HG02973 (cell line): ENCODE measurements around the gene AFG1L.
"Not testable (repeated sequence)": the region's sequence is repeated elsewhere in the genome, so short reads cannot be mapped to it uniquely, and the experiment has no call there.

Source experiments
- ATAC-seq: cut with Tn5 transposase; IDR thresholded peaks from one replicate; pipeline ENCODE4 v1.9.1; 2021; ENCODE audit warnings: moderate library complexity; ENCODE audit not compliant: unreplicated experiment

AFG1L gene

GRCh38 chr6:108550256-108550655, 255.4 kb downstream of the AFG1L start:
- ATAC-seq, result no peak

GRCh38 chr6:108555399-108556052, 260.7 kb downstream of the AFG1L start:
- ATAC-seq, result no peak

DNA sequence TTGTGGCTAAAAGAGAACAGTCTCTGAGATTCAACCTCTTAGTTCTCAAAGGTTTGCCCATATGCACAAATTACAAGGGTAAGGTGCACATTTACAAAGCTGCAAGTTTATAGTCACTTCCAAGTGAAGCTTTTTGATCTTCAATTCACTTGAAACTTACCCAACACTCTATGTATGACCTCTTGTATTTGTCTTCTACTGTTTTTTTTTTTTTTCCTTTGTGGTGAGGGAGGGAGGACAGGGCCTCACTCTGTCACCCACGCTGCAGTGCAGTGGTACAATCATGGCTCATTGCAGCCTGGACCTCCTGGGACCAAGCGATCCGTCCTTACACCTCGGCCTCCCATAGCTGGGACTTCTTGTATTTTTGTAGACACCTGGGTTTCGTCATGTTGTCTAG, 261.4 kb downstream of the AFG1L start:
- ATAC-seq, result no peak

GRCh38 chr6:108556866-108557493, 262.1 kb downstream of the AFG1L start:
- ATAC-seq, result no peak

- no peak for ATAC-seq
Observed at GRCh38 chr6:108557494-108558371, 262.9 kb downstream of the AFG1L start.

DNA sequence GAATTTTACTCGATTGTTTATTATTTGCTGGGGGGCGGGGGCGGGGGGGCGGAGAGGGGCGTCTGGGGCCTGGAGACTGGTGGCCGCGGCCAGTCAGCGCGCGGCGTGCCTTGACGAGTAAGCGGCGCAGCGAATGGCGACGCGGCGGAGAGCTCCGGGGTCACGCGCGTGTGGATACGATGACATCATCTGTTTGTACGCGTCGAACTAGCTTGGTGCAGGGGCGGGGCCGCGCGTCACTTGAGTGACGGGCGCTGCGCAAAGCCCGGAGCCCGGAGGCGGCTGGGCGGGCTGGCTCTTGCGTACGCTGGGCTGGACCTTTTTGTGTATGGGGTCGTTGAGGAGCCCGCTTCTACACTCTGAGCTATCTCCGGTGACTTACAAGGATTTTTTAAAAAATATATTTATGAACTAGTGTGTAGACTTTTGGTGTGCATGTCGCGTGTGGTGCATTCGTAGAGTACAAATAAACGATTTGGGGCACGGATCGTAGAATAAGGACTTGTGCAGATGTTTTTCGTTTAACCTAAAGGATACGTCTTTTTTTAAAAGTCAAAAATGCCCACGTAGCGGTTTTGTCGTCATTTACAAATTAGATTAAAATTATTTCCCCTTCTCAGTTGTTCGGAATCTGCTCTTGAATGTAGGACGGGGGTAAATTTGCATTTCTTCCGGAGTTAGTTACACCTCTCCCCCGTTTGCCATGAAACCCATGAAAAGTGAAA, 263.7 kb downstream of the AFG1L start:
- peak; percentile 52 for ATAC-seq

- peak; percentile 32 for ATAC-seq
Observed at GRCh38 chr6:108559097-108559883, 264.4 kb downstream of the AFG1L start.

- no peak for ATAC-seq
Observed at GRCh38 chr6:108559884-108560462, 265.1 kb downstream of the AFG1L start.

GRCh38 chr6:108560463-108561308, 265.8 kb downstream of the AFG1L start, which contains the start of gene FOXO3:
Gene FOXO3, plus strand, starts transcription at chr6:108560917. Its CDS starts 292 bp downstream, at chr6:108561209.
- ATAC-seq, result no peak

DNA sequence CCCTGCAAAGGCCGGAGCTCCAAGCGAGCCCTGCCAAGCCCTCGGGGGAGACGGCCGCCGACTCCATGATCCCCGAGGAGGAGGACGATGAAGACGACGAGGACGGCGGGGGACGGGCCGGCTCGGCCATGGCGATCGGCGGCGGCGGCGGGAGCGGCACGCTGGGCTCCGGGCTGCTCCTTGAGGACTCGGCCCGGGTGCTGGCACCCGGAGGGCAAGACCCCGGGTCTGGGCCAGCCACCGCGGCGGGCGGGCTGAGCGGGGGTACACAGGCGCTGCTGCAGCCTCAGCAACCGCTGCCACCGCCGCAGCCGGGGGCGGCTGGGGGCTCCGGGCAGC, 266.4 kb downstream of the AFG1L start:
- ATAC-seq, result not testable (repeated sequence)

DNA sequence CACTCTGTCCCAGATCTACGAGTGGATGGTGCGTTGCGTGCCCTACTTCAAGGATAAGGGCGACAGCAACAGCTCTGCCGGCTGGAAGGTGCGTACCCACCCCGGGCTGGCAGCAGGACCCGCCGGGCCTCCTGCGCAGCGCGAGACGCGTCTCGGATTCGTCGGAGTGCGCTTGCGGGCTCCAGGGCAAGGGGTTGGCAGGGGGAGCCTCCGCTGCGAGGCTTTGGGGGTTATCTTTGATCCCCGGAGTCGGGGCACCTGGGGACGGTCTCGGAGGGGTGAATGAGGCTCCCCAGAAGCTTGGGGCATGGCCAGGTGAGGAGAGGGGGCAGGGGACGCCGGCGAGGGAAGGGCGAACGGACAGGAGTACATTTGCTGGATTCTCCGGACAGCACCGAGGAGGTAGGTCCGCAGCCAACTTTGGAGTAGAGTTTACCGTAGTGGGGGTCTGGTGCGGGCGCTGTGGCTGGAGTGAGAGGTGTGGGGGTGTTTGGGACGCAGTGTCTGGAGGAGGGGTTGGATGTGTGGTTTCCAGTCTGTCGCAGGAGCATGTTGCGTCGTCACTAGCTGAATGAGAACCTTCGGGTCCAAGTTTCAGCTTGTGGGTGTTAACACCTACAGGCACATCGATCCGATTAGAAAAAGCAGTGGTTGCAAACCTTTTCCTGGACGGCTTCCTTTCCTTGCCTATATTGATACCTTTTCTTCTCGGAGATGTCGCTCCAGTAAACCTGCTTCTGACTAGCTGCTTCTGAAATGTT, 267.1 kb downstream of the AFG1L start:
- no peak for ATAC-seq

DNA sequence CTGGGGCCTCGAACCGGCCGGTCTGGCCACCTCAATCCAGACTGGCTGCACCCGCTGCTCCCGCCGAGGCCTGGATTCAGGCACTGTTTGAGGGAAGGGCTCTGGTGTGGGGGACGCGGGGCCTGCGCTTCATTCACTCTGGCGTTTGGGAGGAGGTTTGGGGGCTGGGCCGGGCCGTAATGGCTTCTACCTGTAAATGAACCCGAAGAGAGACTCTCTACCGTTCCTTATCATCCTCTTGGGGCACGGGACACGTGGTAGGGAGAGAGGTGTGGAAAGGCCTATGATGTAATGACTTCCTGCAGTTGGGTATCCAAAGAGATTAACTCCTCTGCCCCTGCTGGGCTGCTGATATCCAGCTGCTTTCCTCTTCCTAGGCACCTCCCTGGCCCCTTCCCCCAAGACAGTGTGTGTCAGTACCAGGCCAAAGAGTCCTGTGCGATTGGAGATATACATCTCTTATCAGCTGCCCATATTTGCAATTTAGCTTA, 267.7 kb downstream of the AFG1L start:
- ATAC-seq, result no peak

DNA sequence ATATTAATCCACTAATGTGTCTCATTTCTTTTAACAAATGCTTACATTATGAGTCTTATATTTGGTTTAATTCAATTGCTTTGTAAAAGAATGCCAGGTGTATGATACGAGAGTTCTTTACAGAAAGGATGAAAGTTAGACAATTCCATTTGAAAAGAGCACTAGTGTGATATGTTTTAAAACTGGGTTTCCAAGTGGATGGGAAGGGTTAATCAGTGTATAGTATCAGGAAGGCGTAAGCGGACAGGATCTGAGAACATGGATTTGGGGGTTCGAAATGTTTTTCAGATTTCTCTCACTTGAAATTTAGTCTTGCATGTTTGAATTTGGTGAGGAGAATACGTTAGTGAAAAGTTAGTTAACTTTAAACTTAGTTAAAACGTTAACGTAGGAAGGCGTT, 268.4 kb downstream of the AFG1L start:
- ATAC-seq, result no peak

DNA sequence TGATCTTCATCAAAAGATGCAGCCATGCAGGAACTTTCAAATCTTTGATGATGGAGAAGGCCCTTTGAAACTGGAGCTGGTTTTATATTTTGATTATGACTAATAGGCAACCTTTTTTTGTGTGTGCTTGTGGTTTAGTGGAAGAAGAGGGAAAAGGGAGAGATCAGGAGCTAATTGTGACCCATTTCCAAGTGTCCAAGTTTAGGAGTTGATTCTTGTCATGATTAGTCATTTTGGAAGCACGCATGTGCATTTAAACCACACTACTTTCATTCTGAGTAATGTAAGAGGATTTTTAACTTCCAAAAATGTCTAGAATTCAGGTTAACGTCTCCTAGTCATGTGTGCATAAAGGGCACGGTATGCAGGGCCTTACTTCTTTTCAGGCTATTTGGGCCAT, 269.3 kb downstream of the AFG1L start:
- ATAC-seq, result no peak

DNA sequence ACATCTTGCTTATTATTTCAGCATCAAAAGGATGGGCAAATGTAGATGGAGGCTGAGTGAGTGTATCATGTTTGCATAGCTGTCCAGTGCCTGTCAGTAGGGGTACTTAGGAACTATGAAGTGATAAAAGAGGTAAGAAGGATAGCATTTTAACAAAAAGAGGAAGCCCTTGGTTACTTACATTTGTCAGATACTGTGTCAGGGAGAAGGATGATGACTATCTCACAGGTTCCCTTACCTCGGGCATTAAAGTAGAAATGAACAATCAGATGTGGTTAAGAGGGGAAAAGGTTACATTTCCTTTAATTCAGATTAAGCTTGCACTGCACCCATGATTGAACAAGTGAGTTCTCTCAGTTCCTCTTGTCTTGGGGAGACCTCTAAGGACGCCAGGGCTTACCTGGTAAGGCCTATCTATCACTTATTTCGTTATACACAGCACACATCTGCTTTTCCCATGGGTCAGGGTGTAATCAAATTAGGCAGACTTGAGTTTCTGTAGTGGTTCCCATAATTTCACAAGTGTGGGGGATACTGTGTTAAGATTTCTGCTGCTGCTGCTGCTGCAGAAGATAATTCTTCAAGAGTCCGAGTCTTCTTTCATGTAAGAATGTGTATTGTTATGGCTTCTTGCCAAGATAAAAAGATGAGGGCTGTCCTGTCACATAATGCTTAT, 270.4 kb downstream of the AFG1L start:
- peak; percentile 60 for ATAC-seq

DNA sequence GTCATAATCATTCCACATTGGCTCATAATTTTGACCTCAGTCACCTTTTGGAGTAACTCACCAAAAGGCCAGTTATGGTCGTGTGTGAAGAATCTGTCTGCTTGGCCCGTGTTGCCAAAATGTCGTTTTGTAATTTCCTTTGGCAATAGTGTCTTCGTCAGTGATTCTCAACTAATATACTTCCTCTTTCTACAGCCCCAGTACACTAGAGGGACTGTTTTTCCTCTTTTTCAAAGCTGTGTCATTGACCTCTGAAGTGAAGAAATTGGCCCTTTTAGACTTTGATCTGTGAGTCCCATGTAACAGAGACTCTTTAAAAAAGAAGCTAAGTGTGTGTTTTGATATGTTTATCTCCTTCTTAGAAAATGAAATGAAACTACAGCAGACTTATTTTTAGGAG, 271.0 kb downstream of the AFG1L start:
- ATAC-seq, result no peak

DNA sequence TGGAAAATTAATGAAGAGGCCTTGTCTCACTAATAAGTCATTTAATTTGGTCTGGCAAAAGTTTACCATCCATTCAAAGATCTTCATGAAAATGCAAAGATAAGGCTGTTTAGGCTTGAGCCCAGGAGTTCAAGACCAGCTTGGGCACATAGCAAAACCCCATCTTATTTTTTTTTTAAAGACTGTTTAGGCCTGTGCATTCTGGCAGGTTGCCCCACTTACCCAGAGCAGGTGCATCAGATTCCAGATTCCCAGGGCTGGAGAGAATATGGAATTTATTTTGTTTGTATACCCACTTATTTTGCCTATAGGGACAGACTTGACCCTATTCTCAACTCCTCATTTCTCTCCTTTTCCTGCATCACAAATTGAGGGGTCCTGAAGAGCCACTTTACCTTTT, 271.6 kb downstream of the AFG1L start:
- no peak for ATAC-seq

DNA sequence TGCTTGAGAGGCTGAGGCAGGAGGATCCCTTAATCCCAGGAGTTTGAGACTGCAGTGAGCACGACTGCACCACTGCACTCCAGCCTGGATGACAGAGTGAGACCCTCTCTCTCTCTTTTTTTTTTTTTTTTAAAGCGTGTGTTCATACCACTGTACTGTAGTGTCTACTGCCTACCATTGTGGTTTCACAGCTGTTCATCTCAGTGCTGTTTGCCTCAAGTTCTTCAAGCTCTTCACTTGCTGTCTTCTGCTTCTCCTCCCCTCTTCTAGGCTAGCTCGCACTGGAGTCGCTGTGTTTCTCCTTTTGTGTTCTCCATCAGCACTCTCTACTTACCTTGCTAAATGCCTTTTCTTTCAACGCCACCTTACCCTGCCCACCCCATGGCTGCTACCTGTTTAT, 273.2 kb downstream of the AFG1L start:
- no peak for ATAC-seq
